ENCODE measurements around the gene FAM162B.
"Not testable (repeated sequence)": the region's sequence is repeated elsewhere in the genome, so short reads cannot be mapped to it uniquely, and the experiment has no call there.

The FAM162B gene

DNA sequence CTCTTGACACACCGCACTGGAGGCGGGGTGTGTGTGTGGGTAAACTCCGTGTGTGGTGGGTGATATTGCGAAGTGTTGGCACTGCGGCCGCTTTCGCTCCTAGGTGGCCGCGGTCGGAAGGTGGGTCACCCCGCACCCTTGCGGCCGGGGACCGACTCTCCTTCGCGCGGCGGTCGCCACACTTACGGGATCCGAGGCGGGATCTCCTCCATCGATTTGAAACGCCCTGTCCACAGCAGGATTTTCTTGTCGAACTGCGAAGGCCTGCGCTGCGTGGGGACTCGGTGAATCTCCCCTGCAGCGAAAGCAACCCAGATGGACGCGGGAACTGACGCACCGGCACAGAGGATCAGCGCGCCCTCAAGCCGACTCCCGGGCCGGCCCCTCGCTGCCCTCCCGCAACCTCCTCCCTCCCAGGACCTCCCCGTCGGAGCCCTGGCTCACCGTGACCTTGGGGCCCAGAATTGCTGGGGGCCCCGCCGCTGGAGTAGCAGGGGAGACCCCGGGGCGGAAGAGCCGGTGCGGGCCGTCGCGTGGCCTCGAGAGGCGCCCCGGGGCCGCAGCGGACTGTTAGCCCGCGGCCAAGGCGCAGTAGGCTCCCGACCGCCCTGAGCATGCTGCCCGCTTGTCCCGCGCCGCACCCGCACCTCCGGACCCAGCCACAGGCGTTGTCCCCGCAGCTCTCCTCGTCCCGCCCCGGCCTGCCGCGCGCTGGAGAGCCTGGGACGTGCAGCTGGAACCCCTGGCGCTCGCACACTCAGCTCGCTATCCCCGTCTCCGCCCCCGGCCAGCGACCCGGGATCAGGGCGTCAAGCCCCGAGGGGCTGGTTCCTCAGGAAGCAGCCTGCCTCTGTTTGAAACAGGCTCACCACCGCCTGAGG, at the start of gene FAM162B:
Gene FAM162B, minus strand, starts transcription at position 759 of the 881 bp plus-strand sequence. Its CDS starts 143 bp downstream, at position 616.
- no peak for DNase-seq

DNA sequence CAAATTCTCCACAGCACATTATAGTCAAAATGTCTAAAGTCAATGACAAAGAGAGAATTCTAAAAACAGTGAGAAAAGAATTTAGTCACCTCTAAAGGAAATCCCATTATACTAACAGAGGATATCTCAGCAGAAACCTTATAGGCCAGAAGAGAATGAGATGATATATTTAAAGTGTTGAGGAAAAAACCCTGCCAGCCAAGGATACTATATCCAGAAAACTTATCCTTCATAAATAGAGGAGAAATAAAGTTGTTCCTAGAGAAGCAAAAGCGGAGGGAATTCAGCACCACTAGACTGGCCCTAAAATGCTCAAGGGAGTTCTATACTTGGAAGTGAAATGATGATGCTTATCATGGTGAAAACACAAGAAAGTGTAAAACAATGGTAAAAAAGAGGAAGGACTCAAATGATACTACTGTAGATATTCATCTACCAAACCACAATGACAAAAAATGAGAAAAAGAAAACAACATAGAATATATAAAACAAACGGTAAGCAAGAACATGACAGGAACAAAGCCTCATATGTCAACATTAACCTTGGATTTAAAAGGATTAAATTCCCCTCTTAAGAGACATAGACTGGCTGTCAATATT, 46.6 kb upstream of the FAM162B start:
- DNase-seq = no peak

DNA sequence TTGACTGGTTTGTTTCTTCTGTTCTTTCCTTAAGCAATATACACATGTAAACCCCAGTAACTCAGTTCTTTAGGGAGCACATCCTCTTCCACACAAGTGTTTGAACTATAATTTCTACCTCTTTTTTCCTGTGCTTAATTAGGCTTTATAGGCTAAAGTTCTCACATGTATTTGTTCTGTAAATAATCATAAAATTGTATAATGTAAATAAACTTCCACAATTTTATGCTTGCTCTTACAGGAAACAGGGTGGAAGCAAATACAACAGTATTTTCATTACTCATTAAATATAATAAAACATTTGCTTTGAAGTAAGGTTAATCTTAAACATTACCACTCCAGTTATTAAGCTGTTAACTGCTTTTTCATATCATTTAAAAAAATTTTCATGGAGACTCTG, 36.5 kb upstream of the FAM162B start:
- DNase-seq = no peak

DNA sequence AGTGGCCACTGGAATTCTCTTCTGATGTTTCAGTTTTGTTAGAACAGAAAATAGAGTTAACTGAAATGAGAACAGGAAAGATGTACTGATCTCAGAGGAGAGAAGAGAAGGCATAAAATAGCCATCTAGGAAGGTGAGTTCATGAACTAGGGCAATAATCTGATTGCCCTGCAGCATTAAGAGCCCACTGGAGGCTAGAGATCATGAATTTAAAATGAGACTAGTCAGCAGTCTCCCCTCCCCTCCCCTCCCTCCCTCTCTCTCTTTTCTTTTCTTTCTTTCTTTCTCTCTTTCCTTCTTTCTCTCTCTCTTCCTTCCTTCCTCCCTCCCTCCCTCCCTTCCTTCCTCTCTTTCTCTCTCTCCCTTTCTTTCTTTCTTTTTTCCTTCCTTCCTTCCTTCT, 34.4 kb upstream of the FAM162B start:
- no peak for DNase-seq

DNA sequence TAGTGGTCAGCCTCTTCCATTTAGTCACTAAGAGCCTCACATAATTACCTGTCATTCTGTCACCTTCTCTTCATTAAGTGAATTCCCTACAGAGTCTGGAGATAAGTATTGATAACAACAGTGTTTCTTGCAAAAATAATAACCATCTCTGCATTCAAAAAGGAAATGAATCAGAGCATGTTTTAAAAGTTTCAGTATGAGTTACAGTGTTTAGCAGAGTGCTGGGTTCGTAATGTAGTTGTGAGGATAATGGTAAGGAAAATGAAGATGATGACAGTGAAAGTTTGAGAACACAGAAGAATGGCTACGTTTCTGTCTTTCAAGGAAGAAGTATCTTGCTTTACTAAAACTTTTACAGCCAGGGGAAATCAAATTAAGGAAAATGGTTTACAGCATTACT, 32.1 kb upstream of the FAM162B start:
- no peak for DNase-seq

DNA sequence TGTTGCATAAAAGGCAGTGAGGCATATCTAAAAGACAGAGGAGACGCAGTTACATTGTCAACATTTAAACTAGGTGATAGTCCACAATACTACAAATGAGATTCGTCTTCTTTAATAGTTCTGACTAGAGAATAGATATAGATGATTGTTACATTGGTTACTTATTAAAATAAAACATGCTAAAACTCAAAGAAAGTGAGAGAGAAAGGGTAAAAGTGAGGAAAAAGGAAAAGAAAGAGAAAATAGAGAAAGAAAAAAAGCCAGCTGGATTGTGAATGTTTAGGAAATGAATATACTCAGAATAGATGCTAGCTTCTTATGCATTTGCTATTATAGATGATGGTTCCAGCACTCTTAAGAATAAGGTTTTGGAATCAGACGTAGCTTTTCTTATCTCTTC, 27.7 kb upstream of the FAM162B start:
- DNase-seq = no peak

DNA sequence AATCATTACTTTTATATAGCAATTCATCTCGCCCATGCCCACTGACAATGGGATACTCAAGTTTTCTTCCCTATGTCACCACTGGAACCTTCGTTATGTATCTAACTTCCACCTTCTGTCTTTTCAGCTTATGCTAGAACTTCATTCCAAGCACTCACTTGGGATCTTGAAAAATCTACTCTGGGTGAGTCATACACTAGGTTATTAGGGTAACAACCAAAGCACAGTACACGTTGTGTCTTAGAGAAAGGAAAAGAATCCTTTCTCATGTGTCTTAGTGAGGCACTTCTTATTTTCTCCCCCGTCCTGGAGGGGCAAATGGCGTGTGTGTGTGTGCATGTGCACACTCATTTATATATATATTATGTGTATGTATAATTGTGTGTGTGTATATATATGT, 18.3 kb upstream of the FAM162B start:
- no peak for DNase-seq

DNA sequence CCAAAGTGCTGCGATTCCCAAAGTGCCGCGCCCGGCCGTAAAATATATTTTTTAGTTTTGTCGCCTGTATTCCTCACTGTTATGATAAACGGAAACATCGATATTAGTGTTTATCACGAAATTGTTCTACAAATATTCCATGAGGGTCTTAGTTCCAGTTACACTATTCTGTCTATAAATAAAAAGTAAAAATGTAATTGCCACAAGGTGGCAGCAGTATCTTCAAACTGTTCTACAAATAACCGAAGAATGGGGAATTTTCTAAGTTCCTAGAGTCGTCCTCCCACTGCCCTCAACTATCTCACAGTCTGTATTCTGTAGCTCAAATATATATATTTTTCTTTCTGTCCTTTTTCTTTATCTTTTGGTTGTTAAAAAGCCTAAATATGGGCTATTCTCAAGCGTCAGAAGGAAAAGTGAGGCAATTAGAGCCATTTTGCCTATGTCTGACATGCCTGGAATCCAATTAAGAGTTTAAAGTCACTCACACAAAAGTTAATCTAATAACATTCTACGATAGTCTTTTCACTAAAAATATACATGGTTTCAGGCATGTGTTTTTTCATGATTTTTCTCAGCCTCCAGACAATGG, 14.2 kb upstream of the FAM162B start:
- no peak for DNase-seq

DNA sequence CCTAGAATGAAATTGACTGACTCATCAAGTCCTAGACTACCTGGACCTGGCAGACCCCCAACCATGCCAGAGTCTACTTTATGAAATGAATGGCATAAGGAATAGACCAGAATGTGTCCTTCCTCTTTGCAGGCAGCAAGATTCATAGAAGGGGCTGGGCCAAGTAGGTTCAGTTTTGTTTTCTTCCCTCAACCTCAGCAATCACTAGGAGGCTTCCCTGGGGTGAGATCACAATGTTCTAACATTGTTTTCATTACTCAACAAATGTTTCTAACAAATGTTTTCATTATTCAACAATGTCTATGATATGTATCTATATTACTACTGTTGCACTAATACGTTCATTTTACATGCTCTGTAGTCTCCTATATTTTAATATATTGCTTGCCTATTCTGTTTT, 8.4 kb upstream of the FAM162B start:
- DNase-seq = no peak

DNA sequence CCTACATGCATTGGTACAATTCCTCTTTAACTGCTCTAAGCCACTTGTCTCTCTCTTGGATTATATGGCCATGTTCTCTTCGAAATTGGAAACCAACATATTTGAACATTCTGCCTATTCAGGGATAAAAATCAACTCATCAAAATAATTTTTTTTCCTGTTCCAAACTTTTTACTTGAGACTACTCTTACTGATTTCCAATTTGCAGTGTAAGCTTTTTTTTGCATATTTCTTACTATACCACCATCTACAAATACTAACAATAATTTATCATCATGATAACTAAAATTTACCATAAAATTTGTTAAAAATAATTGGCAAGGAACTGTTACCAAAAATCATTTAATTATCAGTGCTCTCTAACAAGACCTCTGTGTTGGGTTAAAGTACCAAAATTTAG, 6.9 kb upstream of the FAM162B start:
- DNase-seq = no peak

DNA sequence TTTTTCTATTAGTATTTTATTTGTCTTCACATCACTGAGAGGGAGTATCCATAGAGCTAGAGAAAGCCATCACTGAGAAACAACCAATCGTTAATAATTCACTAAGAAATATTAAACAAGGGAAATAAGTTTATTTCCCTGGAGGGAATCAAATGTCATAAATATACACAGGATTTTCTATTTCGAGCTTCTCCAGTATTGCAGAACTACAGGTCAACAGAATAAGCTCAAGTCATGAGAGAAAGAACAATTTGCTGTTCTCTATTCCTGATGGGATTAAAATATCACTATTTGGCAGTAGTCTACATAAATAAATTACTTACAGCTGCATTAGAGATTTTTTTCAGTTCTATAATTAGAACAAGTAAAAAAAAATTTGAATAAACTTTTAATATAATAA, 2.2 kb upstream of the FAM162B start:
- DNase-seq = no peak

DNA sequence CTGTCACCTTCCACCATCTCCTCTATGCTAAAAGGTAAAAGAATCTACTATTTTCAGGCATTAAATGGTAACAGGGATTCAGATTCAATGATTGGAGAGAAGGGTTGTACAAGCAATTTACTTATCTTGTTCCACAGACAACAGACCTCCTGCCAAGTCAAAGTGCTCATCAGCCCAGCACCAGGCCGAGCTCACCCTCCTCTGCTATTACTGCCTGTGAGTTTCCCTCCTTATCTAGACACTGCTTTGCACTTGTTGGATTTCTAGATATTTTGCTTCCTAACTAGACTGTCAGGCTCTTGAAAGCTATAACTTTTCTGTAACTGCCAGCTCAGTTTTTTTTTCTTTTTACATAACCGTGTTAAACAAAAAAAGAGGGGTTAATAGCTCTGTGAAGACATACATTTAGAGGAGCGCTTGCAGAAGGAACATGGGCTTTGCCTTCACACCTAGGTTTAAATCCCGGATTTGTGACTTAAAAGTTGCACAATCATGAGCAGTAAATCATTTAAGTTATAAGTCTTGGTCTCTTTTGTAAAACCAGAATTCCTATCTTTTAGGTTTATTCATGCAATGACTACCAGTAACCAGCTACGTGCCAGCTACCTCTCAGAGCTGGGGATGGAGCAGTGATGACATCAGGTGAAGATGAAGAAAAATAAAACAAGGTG, 1.1 kb upstream of the FAM162B start:
- DNase-seq = no peak

DNA sequence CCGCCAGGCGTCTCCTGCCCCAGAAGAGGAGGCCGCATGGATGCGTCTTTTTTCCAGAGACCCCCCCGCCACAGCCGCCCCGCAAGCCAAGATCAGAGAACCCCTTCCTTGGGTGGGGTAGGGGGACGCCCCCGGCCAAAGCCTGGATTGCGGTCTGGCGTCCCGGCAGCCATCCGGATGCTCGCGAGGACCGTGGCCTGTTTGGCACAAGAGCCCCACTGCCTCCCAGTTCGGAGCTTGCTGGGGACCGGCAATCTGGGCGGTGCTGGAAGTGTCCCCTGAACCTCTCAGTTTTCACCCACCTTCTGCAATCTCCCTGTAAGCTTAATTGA, 924 bp downstream of the FAM162B start:
- no peak for DNase-seq

DNA sequence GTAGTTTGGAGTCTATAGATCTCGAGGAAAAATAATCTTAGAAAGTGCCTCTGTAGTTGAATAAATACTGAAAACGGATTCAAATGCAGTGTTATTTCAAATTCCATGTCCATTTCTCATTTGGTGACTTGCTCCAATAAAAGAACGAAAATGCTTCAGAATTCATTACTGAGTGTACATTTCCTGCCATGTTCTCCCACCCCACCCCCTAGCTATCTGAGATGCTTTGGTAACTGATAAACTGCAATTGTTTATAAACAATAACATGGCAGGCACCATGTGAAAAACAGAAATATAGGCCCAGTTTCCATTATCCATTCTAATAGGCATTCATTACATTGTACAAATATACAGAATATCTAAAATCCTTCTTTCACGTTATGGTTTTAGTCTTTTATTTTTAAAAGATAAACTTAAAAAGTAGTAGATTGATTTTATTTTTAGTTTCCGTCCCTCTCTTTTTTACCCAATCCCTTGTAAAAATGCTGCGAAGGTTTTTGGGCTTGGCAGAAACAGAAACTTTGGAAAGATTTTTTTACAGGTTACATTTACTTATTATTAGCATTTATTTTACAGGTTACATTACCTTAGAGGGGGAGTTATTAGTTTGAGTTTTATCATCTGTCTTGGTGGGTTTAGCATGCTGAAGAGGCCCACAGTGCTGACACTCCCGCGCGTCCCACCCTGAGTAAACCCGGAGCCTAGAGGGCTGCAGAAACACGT, 1.5 kb downstream of the FAM162B start:
- no peak for DNase-seq

DNA sequence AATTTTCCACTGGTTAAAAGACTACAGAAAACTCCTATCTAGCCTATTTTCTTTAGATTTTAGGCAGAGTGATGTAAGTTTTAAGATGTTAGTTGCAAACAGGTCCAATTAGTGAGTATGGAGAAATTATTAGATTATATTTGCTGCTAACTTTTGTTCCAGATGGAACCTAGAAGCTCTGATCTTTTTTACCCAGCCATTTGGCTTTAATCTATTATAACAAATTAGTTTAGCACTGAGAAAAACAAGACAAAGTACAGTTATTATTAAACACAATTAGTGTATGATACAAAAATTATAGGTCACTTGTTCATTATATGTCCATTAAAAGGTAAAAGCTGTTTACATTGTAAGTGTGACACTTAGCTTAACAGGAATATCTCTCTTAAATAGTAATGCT, 2.5 kb downstream of the FAM162B start:
- no peak for DNase-seq

DNA sequence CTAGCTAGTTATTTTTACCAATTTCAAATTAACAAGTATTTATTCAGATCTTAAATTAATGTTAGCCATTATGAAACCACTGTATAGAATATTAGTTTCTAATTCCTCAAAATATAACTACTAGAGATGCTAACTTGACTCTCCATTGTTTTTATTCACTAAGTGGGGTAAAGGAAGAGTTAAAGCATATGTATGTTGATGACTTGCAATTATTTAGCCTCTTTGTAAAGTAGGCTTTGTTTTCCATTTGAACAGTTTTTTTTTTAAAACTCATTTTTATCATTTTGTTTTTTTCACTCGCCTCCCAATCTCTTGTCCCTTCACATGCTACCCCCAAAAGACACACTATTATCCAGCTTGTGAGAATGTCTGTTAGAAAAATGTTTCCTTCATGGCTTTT, 3.3 kb downstream of the FAM162B start:
- no peak for DNase-seq

DNA sequence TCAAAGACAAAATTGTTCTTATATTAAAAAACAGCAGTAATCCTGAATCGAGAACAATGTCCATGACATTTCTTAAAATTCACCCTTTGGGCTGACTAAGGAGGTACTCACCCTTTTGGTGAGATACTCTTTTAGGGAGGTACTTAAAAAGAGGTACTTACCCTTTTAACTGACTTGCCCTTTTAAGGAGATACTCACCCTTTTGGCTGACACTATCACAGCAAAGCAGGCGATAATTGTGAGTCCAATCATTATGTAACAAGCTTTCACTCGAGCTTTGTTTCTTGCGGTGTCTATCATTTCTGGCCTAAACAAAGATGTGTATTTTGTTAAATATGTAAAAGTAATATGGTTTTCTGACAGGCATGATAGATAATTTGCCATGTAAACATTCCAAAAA, 3.7 kb downstream of the FAM162B start:
- DNase-seq = no peak

DNA sequence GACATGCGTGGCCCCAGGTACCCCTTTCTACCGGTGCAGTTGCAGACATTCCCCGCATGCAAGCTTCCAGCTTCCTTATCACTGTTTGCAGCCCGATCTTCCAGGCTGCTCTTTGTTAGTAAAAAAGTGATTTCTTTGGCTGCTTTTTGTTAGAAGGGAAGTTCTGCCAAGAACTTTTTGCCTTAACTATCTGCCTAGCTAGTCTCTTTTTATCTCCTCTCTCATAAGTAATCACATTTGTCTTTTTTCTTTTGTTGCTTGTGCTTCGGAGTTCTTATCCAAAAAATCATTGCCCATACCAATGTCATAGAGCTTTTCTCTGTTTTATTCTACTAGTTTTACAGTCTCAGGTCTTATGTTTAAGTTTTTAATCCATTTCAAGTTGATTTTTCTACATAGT, 20.3 kb downstream of the FAM162B start:
- no peak for DNase-seq

DNA sequence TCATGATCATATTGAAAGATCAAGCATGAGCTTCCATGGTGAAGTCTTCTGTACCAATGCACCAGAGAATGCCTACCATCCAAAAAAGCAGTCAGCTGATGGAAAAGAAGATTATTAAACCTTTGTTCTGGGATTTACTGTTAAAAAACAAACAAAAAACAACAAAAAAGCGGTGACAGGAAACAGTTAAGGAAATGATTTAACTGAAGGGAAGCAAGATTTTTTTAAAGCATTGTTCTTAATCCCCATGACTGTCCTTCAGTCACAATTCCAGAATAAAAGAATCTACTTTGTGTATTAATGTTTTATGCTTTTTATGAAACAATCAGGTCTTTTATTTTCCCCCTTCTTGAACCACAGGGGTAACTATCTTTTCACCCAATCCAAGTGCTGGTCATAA, 23.9 kb downstream of the FAM162B start:
- DNase-seq = no peak

DNA sequence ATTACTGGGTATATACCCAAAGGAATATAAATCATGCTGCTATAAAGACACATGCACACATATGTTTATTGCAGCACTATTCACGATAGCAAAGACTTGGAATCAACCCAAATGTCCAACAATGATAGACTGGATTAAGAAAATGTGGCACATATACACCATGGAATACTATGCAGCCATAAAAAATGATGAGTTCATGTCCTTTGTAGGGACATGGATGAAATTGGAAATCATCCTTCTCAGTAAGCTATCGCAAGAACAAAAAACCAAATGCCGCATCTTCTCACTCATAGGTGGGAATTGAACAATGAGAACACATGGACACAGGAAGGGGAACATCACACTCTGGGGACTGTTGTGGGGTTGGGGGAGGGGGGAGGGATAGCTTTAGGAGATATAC, 25.0 kb downstream of the FAM162B start:
- not testable (repeated sequence) for DNase-seq

DNA sequence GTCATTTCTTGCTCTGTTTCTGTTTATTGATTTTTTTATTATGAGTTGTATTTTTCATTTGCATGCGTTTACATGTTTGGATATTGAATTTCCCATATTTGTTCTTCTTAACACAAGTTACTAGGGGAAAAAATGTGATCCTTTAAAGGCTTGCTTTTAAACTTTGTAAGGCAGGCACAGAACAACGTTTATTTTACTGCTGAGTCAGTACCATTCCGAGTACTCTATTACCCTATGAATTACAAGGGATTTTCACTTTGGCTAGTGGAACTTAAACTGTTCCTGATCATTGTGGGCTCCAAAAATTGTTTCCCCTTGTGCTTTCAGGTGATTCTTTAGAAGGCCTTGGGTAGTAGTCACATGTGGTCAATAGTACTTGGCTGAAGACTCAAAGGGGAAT, 28.5 kb downstream of the FAM162B start:
- no peak for DNase-seq

DNA sequence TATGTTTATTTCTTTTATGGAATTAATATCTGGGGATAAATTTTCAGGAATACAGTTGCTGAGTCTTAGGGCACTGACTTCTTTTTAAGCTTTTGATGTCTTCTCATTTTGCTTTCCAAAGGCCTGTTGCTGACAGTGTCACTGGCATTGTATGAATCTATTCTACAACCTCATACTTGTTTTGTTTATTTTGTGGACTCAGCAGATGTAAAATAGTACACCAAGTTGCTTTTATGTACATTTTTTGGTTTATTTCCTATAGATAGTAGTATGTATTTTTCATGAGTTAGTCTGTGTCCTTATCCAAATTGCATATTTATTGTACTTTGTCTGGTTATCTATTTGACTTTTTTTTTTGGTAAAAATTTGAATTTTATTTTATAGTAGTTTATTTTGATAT, 35.0 kb downstream of the FAM162B start:
- DNase-seq = no peak

DNA sequence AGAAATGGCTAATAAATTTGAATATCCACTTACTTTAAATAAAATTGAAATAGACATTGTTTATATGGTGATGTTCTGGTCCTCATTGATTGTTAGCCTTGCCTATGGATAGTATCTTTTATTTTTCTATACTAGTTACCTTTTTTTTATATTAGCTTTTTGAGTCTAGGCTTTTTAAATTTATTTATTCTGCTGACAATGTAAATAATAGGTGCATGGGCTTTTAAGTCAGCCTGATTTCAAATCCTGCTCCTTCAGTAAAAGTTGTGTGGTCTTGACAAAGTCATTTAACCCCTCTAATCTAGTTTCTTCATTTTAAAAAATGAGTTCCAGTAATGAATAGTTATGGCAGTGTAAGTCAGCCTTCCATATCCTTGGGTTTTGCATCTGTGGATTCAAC, 38.6 kb downstream of the FAM162B start:
- DNase-seq = no peak

Data from NK-92 treated with Interleukin-12 subunit alpha and Interleukin-12 subunit beta, amount 100 ng/mL, for 24 hours (cell line).